Ishikawa (cell line): ENCODE measurements around the gene USP6NL.

ENCODE experiments used
- EP300 ChIP-seq: IDR thresholded peaks from 2 replicates; pipeline ENCODE4 v1.6.1; 2012; ENCODE audit warnings: borderline replicate concordance
- REST ChIP-seq: IDR thresholded peaks from 2 replicates; pipeline ENCODE4 v1.6.1; 2012; ENCODE audit warnings: low read depth, mild to moderate bottlenecking
- YY1 ChIP-seq: IDR thresholded peaks from 2 replicates; pipeline ENCODE4 v1.6.1; 2012; ENCODE audit warnings: low read depth
- TF ChIP-seq, protein P1 (sequence below): IDR thresholded peaks from 2 replicates; pipeline ENCODE4 v1.6.1; 2012

- TF ChIP-seq EP300 (no peak), REST (no peak), YY1 (no peak)
- TF ChIP-seq, protein P1, sequence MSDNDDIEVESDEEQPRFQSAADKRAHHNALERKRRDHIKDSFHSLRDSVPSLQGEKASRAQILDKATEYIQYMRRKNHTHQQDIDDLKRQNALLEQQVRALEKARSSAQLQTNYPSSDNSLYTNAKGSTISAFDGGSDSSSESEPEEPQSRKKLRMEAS = no peak
Measured at GRCh38 chr10:11600280-11600679, 11.2 kb downstream of the USP6NL start.
